ENCODE data around the gene CDH23.

CDH23 gene

DNA sequence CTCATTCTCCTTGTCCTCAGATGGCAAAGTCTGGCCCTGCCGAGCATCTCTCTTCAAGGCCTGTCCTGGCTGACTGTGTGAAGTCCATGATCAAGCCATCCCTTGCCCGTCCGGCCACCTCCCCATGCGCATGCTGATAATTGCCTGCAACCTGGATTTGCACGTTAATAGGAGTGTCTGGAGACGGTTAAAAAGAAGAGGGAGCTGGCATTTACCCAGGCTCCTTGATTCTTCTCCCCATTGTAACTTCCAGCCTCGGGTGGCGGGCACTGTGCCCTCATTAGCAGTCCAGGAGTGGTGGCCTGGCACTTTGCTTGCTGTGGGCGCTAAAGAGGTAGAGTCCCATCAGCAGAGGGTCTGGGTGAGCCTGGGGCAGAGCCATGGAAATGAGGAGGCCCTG is 165.5 kb downstream of the CDH23 start:
- TF ChIP-seq, protein P1, sequence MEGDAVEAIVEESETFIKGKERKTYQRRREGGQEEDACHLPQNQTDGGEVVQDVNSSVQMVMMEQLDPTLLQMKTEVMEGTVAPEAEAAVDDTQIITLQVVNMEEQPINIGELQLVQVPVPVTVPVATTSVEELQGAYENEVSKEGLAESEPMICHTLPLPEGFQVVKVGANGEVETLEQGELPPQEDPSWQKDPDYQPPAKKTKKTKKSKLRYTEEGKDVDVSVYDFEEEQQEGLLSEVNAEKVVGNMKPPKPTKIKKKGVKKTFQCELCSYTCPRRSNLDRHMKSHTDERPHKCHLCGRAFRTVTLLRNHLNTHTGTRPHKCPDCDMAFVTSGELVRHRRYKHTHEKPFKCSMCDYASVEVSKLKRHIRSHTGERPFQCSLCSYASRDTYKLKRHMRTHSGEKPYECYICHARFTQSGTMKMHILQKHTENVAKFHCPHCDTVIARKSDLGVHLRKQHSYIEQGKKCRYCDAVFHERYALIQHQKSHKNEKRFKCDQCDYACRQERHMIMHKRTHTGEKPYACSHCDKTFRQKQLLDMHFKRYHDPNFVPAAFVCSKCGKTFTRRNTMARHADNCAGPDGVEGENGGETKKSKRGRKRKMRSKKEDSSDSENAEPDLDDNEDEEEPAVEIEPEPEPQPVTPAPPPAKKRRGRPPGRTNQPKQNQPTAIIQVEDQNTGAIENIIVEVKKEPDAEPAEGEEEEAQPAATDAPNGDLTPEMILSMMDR (IDR thresholded peaks at IDR 0.05), result no peak
- Histone ChIP-seq H3K4me1 (no peaks in the 10 kb centered on the region), H3K9me3 (no peaks in the 10 kb centered on the region), H3K36me3 (no peaks in the 10 kb centered on the region), H3K4me3 (no peak overlapping the region), H3K27ac (no peak overlapping the region), H3K27me3 (peaks cover 0 to 47% of the 10 kb centered on the region in 2 donors)
- DNase-seq, result no peak
- intact Hi-C loops (cut with DNase I; ENCODE audit: low total_unique reads), result no loop called here

DNA sequence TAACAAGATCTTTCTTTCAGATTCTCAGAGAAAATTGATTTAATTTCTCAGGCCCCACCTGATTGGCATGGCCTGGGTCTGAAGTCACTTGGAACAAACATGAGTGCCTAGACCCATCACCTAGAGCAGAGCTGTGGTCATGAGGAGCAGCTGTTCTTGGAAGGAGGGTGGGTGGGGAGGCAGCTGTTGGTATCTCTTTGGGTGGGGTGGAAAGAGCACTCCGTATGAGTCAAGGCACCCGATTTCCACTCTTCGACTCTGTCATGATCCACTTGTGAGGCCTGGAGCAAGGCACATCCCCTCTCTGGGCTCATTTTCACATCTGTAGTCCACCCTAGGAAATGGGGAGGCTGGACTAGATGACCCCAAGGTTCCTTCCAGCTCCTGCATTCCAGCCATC is 166.2 kb downstream of the CDH23 start:
- Histone ChIP-seq H3K36me3 (no peaks in the 10 kb centered on the region), H3K4me3 (no peak overlapping the region), H3K27ac (no peak overlapping the region), H3K27me3 (peaks cover 0 to 47% of the 10 kb centered on the region in 2 donors), H3K9me3 (no peaks in the 10 kb centered on the region), H3K4me1 (no peaks in the 10 kb centered on the region)
- no peak for DNase-seq
- intact Hi-C loops (cut with DNase I; ENCODE audit: low total_unique reads), result no loop called here
- TF ChIP-seq, protein P1 (IDR thresholded peaks at IDR 0.05), result no peak

DNA sequence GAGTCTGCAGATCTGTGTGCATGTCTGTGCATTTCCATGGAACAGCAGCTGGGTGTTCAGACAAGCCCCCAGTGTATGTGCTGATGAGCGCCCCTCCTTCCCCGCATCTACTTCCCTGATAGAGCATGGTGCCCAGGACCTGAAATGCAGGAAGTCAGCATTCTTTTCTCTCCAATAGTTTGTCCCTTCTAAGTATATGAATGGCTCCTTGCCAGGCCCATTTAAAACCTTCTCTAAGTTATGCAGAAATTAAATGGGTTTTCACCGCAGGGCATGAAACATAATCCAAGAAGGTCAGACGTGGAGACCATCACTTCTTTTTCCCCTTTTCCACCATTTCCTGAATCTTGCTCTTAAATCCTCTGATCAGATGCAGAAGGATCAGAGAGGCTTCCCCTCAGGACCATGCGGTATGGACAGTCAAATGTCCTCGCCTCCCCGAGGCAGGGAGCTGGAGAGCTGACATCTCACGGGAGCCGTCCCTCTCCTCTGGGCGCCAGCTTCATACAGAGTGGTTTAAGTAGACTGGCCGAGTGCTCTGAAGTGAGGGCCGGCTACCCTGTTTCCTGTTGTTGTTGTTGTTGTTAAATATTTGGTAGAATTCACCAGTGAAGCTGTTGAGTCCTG is 167.6 kb downstream of the CDH23 start:
- peaks cover 0 to 47% of the 10 kb centered on the region in 2 donors for H3K27me3 ChIP-seq
- no peaks in the 10 kb centered on the region for H3K9me3 ChIP-seq
- H3K4me3 ChIP-seq, result no peak overlapping the region
- no peaks in the 10 kb centered on the region for H3K4me1 ChIP-seq
- H3K27ac ChIP-seq, result no peak overlapping the region
- intact Hi-C loops (cut with DNase I; ENCODE audit: low total_unique reads), result no loop called here
- TF ChIP-seq, protein P1 (IDR thresholded peaks at IDR 0.05), result no peak
- no peaks in the 10 kb centered on the region for H3K36me3 ChIP-seq
- no peak for DNase-seq

DNA sequence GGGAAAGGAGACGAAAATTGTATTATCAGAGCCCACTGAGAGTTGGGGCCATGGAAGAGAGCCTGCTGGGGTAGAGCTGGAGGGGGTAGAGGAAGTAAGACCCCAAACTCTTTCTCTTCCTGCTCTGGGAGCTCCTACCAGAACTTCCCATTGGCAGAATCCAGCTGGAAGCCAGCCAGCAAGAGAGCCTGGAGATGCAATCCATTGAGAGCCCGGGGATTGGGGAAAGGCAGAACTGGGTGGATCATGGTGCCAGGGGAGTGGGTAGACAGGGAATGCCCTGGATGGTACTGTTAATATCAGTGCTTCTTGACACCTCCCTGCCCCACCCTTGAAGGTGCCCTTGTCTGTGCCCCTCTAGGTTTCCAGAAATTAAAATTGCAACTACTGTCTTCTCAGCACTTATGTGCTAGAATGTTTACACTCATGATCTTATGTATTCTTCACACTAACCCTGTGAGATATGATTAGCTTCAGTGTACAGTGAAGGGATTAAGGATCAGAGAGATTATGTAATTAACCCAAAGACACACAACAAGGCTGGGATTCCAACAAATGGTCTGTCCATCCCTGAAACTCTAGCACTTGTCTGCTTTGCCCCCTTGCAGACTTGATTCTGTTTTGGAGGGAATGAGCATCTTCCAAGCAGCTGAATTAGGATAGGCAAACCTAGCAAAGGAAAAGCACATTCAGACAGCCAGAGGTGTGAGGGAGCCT is 168.7 kb downstream of the CDH23 start:
- no peaks in the 10 kb centered on the region for H3K36me3 ChIP-seq
- no peaks in the 10 kb centered on the region for H3K4me1 ChIP-seq
- H3K9me3 ChIP-seq, result no peaks in the 10 kb centered on the region
- intact Hi-C loops (cut with DNase I; ENCODE audit: low total_unique reads), result loop anchor here (5.0 kb wide), 1 partner anchor 168 kb away; the partner anchor contains the start of gene CDH23
- H3K27ac ChIP-seq, result no peak overlapping the region
- TF ChIP-seq, protein P1 (IDR thresholded peaks at IDR 0.05), result no peak
- no peak for DNase-seq
- H3K4me3 ChIP-seq, result no peak overlapping the region
- H3K27me3 ChIP-seq, result peaks cover 0 to 36% of the 10 kb centered on the region in 2 donors

DNA sequence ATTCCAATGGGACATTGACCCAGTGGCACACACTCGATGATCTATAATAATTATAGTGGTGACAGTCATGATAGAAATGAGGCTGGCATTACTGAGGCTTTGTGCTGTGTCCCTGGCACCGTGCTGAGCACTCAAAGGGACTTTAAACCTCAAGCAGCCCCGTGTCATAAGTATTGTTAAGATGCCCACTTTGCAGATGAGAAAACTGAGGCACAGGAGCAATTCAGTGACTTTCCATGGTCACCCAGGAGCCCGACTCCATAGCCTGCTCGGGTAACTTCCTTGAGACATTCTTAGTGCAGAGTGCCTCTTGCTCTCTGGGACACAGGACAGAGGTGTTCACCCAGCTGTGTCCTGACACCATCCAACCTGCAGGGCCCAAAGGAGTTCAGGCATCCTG is 170.3 kb downstream of the CDH23 start:
- intact Hi-C loops (cut with DNase I; ENCODE audit: low total_unique reads), result loop anchor here (5.0 kb wide), 1 partner anchor 170 kb away; the partner anchor contains the start of gene CDH23
- TF ChIP-seq, protein P1 (IDR thresholded peaks at IDR 0.05), result no peak

More for the DNA sequence above, 170.3 kb downstream of the CDH23 start:
- Histone ChIP-seq H3K36me3 (no peaks in the 10 kb centered on the region), H3K27me3 (peaks cover 0 to 27% of the 10 kb centered on the region in 2 donors), H3K4me3 (no peak overlapping the region), H3K4me1 (no peaks in the 10 kb centered on the region), H3K27ac (no peak overlapping the region), H3K9me3 (no peaks in the 10 kb centered on the region)
- DNase-seq, result no peak
